Smooth muscle cell (in vitro differentiated cells): ENCODE measurements around the gene UGT1A7. TPM values are rescaled to one million over a fixed set of nuclear protein-coding genes. Genes with fewer than 3 reads are reported as not detected.

Experiments
- DNase-seq: peaks from one replicate; lab custom pipeline; 2025; ENCODE audit not compliant: unreplicated experiment; lab: John Stamatoyannopoulos, UW
- H2AFZ ChIP-seq: fragments of 200-600 bp; sonication (generic); 2 replicates; pipeline ENCODE4 v1.6.0; 2016; ENCODE audit warnings: antibody characterized with exemption, low read depth, mild to moderate bottlenecking
- H3F3A ChIP-seq: fragments of 200-600 bp; sonication (generic); 2 replicates; pipeline ENCODE4 v1.6.0; 2017; ENCODE audit warnings: antibody characterized with exemption, low read depth
- H3K27ac ChIP-seq: fragments of 200-600 bp; sonication (generic); 2 replicates; pipeline ENCODE4 v1.5.1; 2016; ENCODE audit warnings: low read depth, mild to moderate bottlenecking
- H3K27me3 ChIP-seq: fragments of 200-600 bp; sonication (generic); 2 replicates; pipeline ENCODE4 v1.6.1; 2016; ENCODE audit warnings: low read depth, mild to moderate bottlenecking
- H3K36me3 ChIP-seq: fragments of 200-600 bp; sonication (generic); 2 replicates; pipeline ENCODE4 v1.5.1; 2016; ENCODE audit warnings: low read depth
- H3K4me1 ChIP-seq: fragments of 200-600 bp; sonication (generic); 2 replicates; pipeline ENCODE4 v1.5.1; 2016; ENCODE audit warnings: low read depth
- H3K4me2 ChIP-seq: fragments of 200-600 bp; sonication (generic); 2 replicates; pipeline ENCODE4 v1.6.0; 2016; ENCODE audit warnings: mild to moderate bottlenecking
- H3K4me3 ChIP-seq: fragments of 200-600 bp; sonication (generic); 2 replicates; pipeline ENCODE4 v1.5.1; 2016; ENCODE audit warnings: mild to moderate bottlenecking
- H3K79me2 ChIP-seq: fragments of 200-600 bp; sonication (generic); 2 replicates; pipeline ENCODE4 v1.6.0; 2016; ENCODE audit warnings: low read depth, mild to moderate bottlenecking
- H3K9ac ChIP-seq: fragments of 200-600 bp; sonication (generic); 2 replicates; pipeline ENCODE4 v1.6.0; 2016; ENCODE audit warnings: low read depth
- H3K9me3 ChIP-seq: fragments of 200-600 bp; sonication (generic); replicated peaks from 2 replicates; pipeline ENCODE4 v1.5.1; 2016; ENCODE audit warnings: low read depth
- H4K20me1 ChIP-seq: fragments of 200-600 bp; sonication (generic); 2 replicates; pipeline ENCODE4 v1.6.0; 2016; ENCODE audit warnings: low read depth
- WGBS: methylation state at CpG from one replicate; pipeline ENCODE4 v1.1.7; 2016; ENCODE audit warnings: low lambda C conversion rate; 5-methylcytosine and 5-hydroxymethylcytosine counted together
- polyA plus RNA-seq: library from polyadenylated mRNA; unstranded; fragments of >200 nt; fragmentation: Nextera tagmentation; extraction: Ambion mirVana; gene quantifications from 2 replicates; pipeline ENCODE4 v1.2.1, GENCODE V29; 2016
- total RNA-seq: library from RNA; depleted of rRNA; stranded (reverse); fragments of >200 nt; gene quantifications from 2 replicates; pipeline ENCODE4 v1.2.3, GENCODE V29; 2014
- TF ChIP-seq, protein P1 (sequence below): fragments of 200-600 bp; sonication (generic); IDR thresholded peaks from 2 replicates; pipeline ENCODE4 v1.5.1; 2017; ENCODE audit warnings: borderline replicate concordance, mild to moderate bottlenecking, antibody characterized with exemption; ENCODE audit not compliant: insufficient read depth, poor library complexity, severe bottlenecking

The UGT1A7 gene
- total and polyA plus RNA-seq, 2 experiments from 2014 or later: not detected

DNA sequence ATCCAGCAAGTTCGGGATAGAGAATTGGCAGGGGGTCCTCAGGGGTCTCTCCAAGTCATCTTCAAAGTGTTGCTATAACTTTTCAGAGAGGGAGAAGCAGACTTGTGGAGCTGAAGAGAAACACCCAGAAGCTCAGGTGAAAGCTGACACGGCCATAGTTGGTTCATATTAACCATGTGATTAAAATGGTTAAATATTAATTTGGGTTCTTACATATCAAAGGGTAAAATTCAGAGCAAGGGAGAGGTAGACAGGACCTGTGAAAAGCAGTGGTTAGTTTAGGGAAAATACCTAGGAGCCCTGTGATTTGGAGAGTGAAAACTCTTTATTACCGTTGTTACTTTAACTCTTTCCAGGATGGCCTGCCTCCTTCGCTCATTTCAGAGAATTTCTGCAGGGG is 10.9 kb downstream of the UGT1A7 start, which contains the start of gene UGT1A6:
Gene UGT1A6, plus strand, starts transcription at position 243 of the 400 bp plus-strand sequence. Its CDS starts 115 bp downstream, at position 358.
- Histone ChIP-seq H3K27me3 (no peaks in the 10 kb centered on the region), H2AFZ (no peak within 1 kb of the TSS), H3K36me3 (no peaks in the 10 kb centered on the region), H3K27ac (no peak within 1 kb of the TSS), H3K9me3 (no peaks in the 10 kb centered on the region), H3K4me2 (no peak within 1 kb of the TSS), H3K4me3 (no peak within 1 kb of the TSS), H3K79me2 (no peaks in the 10 kb centered on the region), H4K20me1 (no peaks in the 10 kb centered on the region), H3K4me1 (no peaks in the 10 kb centered on the region), H3F3A (no peaks in the 10 kb centered on the region), H3K9ac (no peak within 1 kb of the TSS)
- 94% methylated on average over 4 of the region's 4 CpGs for WGBS
- TF ChIP-seq, protein P1, sequence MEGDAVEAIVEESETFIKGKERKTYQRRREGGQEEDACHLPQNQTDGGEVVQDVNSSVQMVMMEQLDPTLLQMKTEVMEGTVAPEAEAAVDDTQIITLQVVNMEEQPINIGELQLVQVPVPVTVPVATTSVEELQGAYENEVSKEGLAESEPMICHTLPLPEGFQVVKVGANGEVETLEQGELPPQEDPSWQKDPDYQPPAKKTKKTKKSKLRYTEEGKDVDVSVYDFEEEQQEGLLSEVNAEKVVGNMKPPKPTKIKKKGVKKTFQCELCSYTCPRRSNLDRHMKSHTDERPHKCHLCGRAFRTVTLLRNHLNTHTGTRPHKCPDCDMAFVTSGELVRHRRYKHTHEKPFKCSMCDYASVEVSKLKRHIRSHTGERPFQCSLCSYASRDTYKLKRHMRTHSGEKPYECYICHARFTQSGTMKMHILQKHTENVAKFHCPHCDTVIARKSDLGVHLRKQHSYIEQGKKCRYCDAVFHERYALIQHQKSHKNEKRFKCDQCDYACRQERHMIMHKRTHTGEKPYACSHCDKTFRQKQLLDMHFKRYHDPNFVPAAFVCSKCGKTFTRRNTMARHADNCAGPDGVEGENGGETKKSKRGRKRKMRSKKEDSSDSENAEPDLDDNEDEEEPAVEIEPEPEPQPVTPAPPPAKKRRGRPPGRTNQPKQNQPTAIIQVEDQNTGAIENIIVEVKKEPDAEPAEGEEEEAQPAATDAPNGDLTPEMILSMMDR: no peak
- no peak for DNase-seq

GRCh38 chr2:233693963-233694362 is 12.3 kb downstream of the UGT1A7 start:
- H3K9ac ChIP-seq: no peak overlapping the region
- WGBS: 93% methylated on average over 6 of the region's 6 CpGs
- H3K4me1 ChIP-seq: no peaks in the 10 kb centered on the region
- no peaks in the 10 kb centered on the region for H3K36me3 ChIP-seq
- TF ChIP-seq, protein P1: no peak
- H4K20me1 ChIP-seq: no peaks in the 10 kb centered on the region
- H3K4me3 ChIP-seq: no peak overlapping the region
- no peak overlapping the region for H2AFZ ChIP-seq
- H3K9me3 ChIP-seq: no peaks in the 10 kb centered on the region
- no peak overlapping the region for H3K4me2 ChIP-seq
- DNase-seq: no peak
- no peak overlapping the region for H3K27ac ChIP-seq
- no peaks in the 10 kb centered on the region for H3F3A ChIP-seq
- no peaks in the 10 kb centered on the region for H3K79me2 ChIP-seq
- H3K27me3 ChIP-seq: no peaks in the 10 kb centered on the region

GRCh38 chr2:233698740-233699139 is 17.0 kb downstream of the UGT1A7 start:
- Histone ChIP-seq H4K20me1 (no peaks in the 10 kb centered on the region), H3K36me3 (no peaks in the 10 kb centered on the region), H3K27ac (no peak overlapping the region), H3K9me3 (no peaks in the 10 kb centered on the region), H3K4me3 (no peak overlapping the region), H2AFZ (no peak overlapping the region), H3K4me2 (no peak overlapping the region), H3K79me2 (no peaks in the 10 kb centered on the region), H3K9ac (no peak overlapping the region), H3K27me3 (no peaks in the 10 kb centered on the region), H3F3A (peaks cover 12% of the 10 kb centered on the region), H3K4me1 (peaks cover 14% of the 10 kb centered on the region)
- 97% methylated on average over 4 of the region's 4 CpGs for WGBS
- no peak for DNase-seq
- TF ChIP-seq, protein P1: no peak

DNA sequence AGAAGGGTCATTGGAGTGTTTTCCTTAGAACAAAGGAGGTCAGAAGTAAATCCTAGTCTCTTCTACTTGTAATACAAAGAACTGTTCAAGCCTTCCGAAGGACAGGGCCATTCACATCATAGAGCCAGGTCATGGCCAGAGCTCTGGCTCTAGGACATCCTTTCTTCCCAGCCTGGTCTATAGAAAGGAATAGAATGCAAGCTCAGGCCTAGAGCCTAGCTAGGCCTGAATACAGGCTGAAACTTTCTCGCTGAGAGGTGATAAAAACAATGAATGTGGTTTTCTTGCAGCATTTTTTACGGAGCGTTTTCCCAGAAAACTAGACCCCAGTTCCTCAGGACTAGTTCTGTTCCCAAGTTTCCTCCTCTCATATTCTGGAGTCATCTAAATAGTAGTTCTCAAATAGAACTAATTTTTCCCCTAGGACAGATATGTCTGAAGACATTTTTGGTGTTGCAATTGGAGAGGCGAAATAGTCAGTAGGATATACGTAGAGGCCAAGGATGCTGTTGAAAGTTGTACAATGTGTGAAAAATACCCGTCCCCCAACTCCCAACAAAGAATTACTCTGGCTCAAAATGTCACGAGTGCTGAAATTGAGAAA is 17.8 kb downstream of the UGT1A7 start:
- Histone ChIP-seq H3K36me3 (no peaks in the 10 kb centered on the region), H3K4me1 (peaks cover 14% of the 10 kb centered on the region), H3K27me3 (no peaks in the 10 kb centered on the region), H3K4me3 (no peak overlapping the region), H4K20me1 (no peaks in the 10 kb centered on the region), H3K9me3 (no peaks in the 10 kb centered on the region), H3K9ac (peak overlapping the region; percentile 31), H3K4me2 (peak overlapping the region; percentile 65), H3K79me2 (no peaks in the 10 kb centered on the region), H2AFZ (peak overlapping the region; percentile 56), H3F3A (peaks cover 12% of the 10 kb centered on the region), H3K27ac (peak overlapping the region; percentile 77)
- no peak for DNase-seq
- TF ChIP-seq, protein P1: no peak
- 67% methylated on average over 8 of the region's 8 CpGs for WGBS
